Measurements from ENCODE around the gene PTPRO. TPM values are rescaled to one million over a fixed set of nuclear protein-coding genes. Genes with fewer than 3 reads are reported as not detected.

The PTPRO gene
- polyA plus RNA-seq, 4 donors, result 0.78 to 6.7 (median 1.3) TPM

DNA sequence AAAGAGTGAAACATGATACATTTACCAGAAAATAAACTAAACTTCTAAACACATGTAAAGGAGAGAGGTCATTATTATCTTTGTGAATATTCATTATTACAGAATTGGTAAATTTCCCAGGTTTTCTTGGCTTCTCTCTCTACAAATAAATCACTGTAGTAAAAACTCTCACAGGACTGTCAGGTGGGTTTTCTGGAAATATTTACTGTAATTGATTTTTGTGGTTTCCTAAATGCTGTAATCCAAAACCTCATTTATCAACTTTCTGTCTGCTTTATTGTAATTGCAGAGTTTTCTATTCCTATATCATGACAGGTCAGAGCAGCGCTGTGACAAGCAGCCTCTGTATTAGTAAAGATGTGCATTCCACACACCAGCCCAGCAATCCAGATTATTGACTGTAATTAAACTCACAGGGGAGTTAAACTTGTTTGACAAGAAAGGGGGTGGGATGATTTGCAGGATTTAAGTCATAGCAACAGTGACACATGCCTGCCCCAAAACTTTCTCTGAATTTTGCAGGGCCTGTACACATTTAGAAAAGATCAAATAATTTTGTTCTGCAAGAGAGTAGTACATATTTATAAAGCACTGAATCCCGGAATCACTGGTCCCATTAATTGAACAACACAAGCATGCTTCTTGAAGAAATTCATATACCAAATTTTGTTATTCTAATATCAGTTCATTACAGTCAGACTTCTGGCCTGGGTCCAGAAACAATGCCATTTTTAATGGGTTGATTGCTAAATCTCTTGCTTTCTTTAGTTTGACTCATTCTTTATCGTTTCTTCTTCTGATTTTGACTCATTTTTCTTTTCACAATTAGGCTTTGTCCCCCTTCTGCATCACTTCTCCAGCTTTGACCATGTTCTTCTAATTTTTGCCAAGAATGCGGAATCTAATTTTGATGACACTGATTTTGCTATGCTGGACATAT lies 42.2 kb downstream of the PTPRO start:
- Histone ChIP-seq H3K9me3 (ENCODE audit: control insufficient read depth in 2 of 2, insufficient read depth in 1 of 2, low read depth in 1 of 2, low read length in 1 of 2) (no peaks in the 10 kb centered on the region), H3K27ac (ENCODE audit: low read depth in 1 of 3, low read length in 2 of 3) (no peak overlapping the region), H3K4me1 (ENCODE audit: control insufficient read depth in 3 of 3, insufficient read depth in 2 of 3, low read depth in 1 of 3, low read length in 2 of 3) (no peaks in the 10 kb centered on the region), H3K36me3 (ENCODE audit: control insufficient read depth in 3 of 3, insufficient read depth in 2 of 3, low read depth in 1 of 3, low read length in 3 of 3) (no peaks in the 10 kb centered on the region), H3K4me3 (ENCODE audit: low read depth in 1 of 3, low read length in 3 of 3) (no peak overlapping the region), H3K27me3 (ENCODE audit: control insufficient read depth in 3 of 3, insufficient read depth in 3 of 3, low read length in 3 of 3) (no peaks in the 10 kb centered on the region)
- DNase-seq (no peak), FAIRE-seq (no peak)
- 58 to 59% (median 59%) methylated on average over 4 of the region's 4 CpGs for WGBS, 3 donors

GRCh38 chr12:15368812-15369211 lies 46.5 kb downstream of the PTPRO start:
- H3K27ac ChIP-seq (ENCODE audit: low read depth in 1 of 3, low read length in 2 of 3), result no peak overlapping the region
- no peak overlapping the region for H3K4me3 ChIP-seq (ENCODE audit: low read depth in 1 of 3, low read length in 3 of 3)
- H3K9me3 ChIP-seq (ENCODE audit: control insufficient read depth in 2 of 2, insufficient read depth in 1 of 2, low read depth in 1 of 2, low read length in 1 of 2), result no peaks in the 10 kb centered on the region
- no peaks in the 10 kb centered on the region for H3K27me3 ChIP-seq (ENCODE audit: control insufficient read depth in 3 of 3, insufficient read depth in 3 of 3, low read length in 3 of 3)
- no peak for FAIRE-seq
- no peak for DNase-seq
- H3K36me3 ChIP-seq (ENCODE audit: control insufficient read depth in 3 of 3, insufficient read depth in 2 of 3, low read depth in 1 of 3, low read length in 3 of 3), result no peaks in the 10 kb centered on the region
- 64 to 73% (median 66%) methylated on average over 4 of the region's 4 CpGs for WGBS, 3 donors
- no peaks in the 10 kb centered on the region for H3K4me1 ChIP-seq (ENCODE audit: control insufficient read depth in 3 of 3, insufficient read depth in 2 of 3, low read depth in 1 of 3, low read length in 2 of 3)

- H3K4me3 ChIP-seq (ENCODE audit: low read depth in 1 of 3, low read length in 3 of 3), result no peak overlapping the region
- no peak for DNase-seq
- H3K27ac ChIP-seq (ENCODE audit: low read depth in 1 of 3, low read length in 2 of 3), result no peak overlapping the region
- no peaks in the 10 kb centered on the region for H3K4me1 ChIP-seq (ENCODE audit: control insufficient read depth in 3 of 3, insufficient read depth in 2 of 3, low read depth in 1 of 3, low read length in 2 of 3)
- no peak for FAIRE-seq
- no peaks in the 10 kb centered on the region for H3K9me3 ChIP-seq (ENCODE audit: control insufficient read depth in 2 of 2, insufficient read depth in 1 of 2, low read depth in 1 of 2, low read length in 1 of 2)
- WGBS, 3 donors, result 67 to 83% (median 68%) methylated on average over 2 of the region's 2 CpGs
- H3K27me3 ChIP-seq (ENCODE audit: control insufficient read depth in 3 of 3, insufficient read depth in 3 of 3, low read length in 3 of 3), result no peaks in the 10 kb centered on the region
- H3K36me3 ChIP-seq (ENCODE audit: control insufficient read depth in 3 of 3, insufficient read depth in 2 of 3, low read depth in 1 of 3, low read length in 3 of 3), result no peaks in the 10 kb centered on the region
Measured at GRCh38 chr12:15372352-15372751, 50.0 kb downstream of the PTPRO start.

- DNase-seq (no peak), FAIRE-seq (no peak)
- Histone ChIP-seq H3K9me3 (ENCODE audit: control insufficient read depth in 2 of 2, insufficient read depth in 1 of 2, low read depth in 1 of 2, low read length in 1 of 2) (no peaks in the 10 kb centered on the region), H3K36me3 (ENCODE audit: control insufficient read depth in 3 of 3, insufficient read depth in 2 of 3, low read depth in 1 of 3, low read length in 3 of 3) (no peaks in the 10 kb centered on the region), H3K27me3 (ENCODE audit: control insufficient read depth in 3 of 3, insufficient read depth in 3 of 3, low read length in 3 of 3) (no peaks in the 10 kb centered on the region), H3K4me3 (ENCODE audit: low read depth in 1 of 3, low read length in 3 of 3) (no peak overlapping the region), H3K27ac (ENCODE audit: low read depth in 1 of 3, low read length in 2 of 3) (no peak overlapping the region), H3K4me1 (ENCODE audit: control insufficient read depth in 3 of 3, insufficient read depth in 2 of 3, low read depth in 1 of 3, low read length in 2 of 3) (no peaks in the 10 kb centered on the region)
- whole genome bisulfite sequencing, 3 donors, result 32 to 48% (median 47%) methylated on average over 1 of the region's 1 CpG
Measured at GRCh38 chr12:15387772-15388171, 65.5 kb downstream of the PTPRO start.

- FAIRE-seq, result no peak
Measured at GRCh38 chr12:15389561-15389960, 67.3 kb downstream of the PTPRO start.

DNA sequence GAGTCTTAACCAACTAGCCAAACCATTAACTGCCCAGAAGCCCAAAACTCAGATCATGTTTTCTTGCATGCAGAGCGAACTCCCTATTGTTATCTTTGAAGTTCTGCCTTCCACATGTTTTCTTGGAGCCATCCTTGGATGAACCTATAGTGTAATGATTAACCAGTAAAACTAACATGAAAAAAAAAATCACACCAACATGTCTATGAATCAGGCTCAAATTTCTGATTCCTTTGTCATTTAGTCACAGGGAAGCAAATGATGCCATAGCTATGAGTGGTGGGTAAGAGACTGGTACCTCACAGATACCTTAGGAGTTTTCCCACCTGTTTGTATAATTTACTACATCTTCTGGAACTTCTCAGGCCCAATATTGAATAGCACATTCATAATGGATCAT lies 70.7 kb downstream of the PTPRO start:
- WGBS, 3 donors, result 69 to 77% (median 75%) methylated on average over 1 of the region's 1 CpG
- Histone ChIP-seq H3K27me3 (ENCODE audit: control insufficient read depth in 3 of 3, insufficient read depth in 3 of 3, low read length in 3 of 3) (no peaks in the 10 kb centered on the region), H3K4me3 (ENCODE audit: low read depth in 1 of 3, low read length in 3 of 3) (no peak overlapping the region), H3K9me3 (ENCODE audit: control insufficient read depth in 2 of 2, insufficient read depth in 1 of 2, low read depth in 1 of 2, low read length in 1 of 2) (no peaks in the 10 kb centered on the region), H3K27ac (ENCODE audit: low read depth in 1 of 3, low read length in 2 of 3) (no peak overlapping the region), H3K36me3 (ENCODE audit: control insufficient read depth in 3 of 3, insufficient read depth in 2 of 3, low read depth in 1 of 3, low read length in 3 of 3) (no peaks in the 10 kb centered on the region), H3K4me1 (ENCODE audit: control insufficient read depth in 3 of 3, insufficient read depth in 2 of 3, low read depth in 1 of 3, low read length in 2 of 3) (no peaks in the 10 kb centered on the region)
- no peak for DNase-seq
- no peak for FAIRE-seq

More at GRCh38 chr12:15389561-15389960, 67.3 kb downstream of the PTPRO start:
- Histone ChIP-seq H3K9me3 (ENCODE audit: control insufficient read depth in 2 of 2, insufficient read depth in 1 of 2, low read depth in 1 of 2, low read length in 1 of 2) (no peaks in the 10 kb centered on the region), H3K27ac (ENCODE audit: low read depth in 1 of 3, low read length in 2 of 3) (no peak overlapping the region), H3K4me3 (ENCODE audit: low read depth in 1 of 3, low read length in 3 of 3) (no peak overlapping the region), H3K36me3 (ENCODE audit: control insufficient read depth in 3 of 3, insufficient read depth in 2 of 3, low read depth in 1 of 3, low read length in 3 of 3) (no peaks in the 10 kb centered on the region), H3K4me1 (ENCODE audit: control insufficient read depth in 3 of 3, insufficient read depth in 2 of 3, low read depth in 1 of 3, low read length in 2 of 3) (no peaks in the 10 kb centered on the region), H3K27me3 (ENCODE audit: control insufficient read depth in 3 of 3, insufficient read depth in 3 of 3, low read length in 3 of 3) (no peaks in the 10 kb centered on the region)
- no peak for DNase-seq
- 19 to 52% (median 37%) methylated on average over 1 of the region's 1 CpG for WGBS, 3 donors

DNA sequence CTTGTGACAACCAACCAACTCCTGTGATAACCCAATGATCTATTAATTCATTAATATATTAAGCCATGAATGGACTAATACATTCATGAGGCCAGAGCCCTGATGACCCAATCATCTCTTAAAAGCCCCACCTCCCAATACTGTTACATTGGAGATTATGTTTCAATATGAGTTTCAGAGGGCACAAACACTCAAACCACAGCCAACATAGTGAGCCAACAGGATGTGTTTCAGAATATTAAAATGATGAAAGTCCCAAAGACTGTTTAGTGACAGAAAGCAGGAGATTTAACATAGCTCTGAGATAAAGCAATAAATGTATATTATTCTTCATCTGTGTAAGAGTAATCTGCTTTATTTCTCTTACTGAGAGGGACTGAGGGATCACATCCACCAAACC lies 71.7 kb downstream of the PTPRO start:
- Histone ChIP-seq H3K4me1 (ENCODE audit: control insufficient read depth in 3 of 3, insufficient read depth in 2 of 3, low read depth in 1 of 3, low read length in 2 of 3) (no peaks in the 10 kb centered on the region), H3K9me3 (ENCODE audit: control insufficient read depth in 2 of 2, insufficient read depth in 1 of 2, low read depth in 1 of 2, low read length in 1 of 2) (no peaks in the 10 kb centered on the region), H3K36me3 (ENCODE audit: control insufficient read depth in 3 of 3, insufficient read depth in 2 of 3, low read depth in 1 of 3, low read length in 3 of 3) (no peaks in the 10 kb centered on the region), H3K27ac (ENCODE audit: low read depth in 1 of 3, low read length in 2 of 3) (no peak overlapping the region), H3K4me3 (ENCODE audit: low read depth in 1 of 3, low read length in 3 of 3) (no peak overlapping the region), H3K27me3 (ENCODE audit: control insufficient read depth in 3 of 3, insufficient read depth in 3 of 3, low read length in 3 of 3) (no peaks in the 10 kb centered on the region)
- no peak for DNase-seq
- FAIRE-seq, result no peak

GRCh38 chr12:15404485-15404884 lies 82.2 kb downstream of the PTPRO start:
- DNase-seq (no peak), FAIRE-seq (no peak)
- H3K9me3 ChIP-seq (ENCODE audit: control insufficient read depth in 2 of 2, insufficient read depth in 1 of 2, low read depth in 1 of 2, low read length in 1 of 2), result no peaks in the 10 kb centered on the region
- no peaks in the 10 kb centered on the region for H3K36me3 ChIP-seq (ENCODE audit: control insufficient read depth in 3 of 3, insufficient read depth in 2 of 3, low read depth in 1 of 3, low read length in 3 of 3)
- no peak overlapping the region for H3K27ac ChIP-seq (ENCODE audit: low read depth in 1 of 3, low read length in 2 of 3)
- 0% methylated on average over 1 of the region's 1 CpG for WGBS, 3 donors
- no peak overlapping the region for H3K4me3 ChIP-seq (ENCODE audit: low read depth in 1 of 3, low read length in 3 of 3)
- peaks cover 0 to 1% (median 0%) of the 10 kb centered on the region in 3 donors for H3K27me3 ChIP-seq (ENCODE audit: control insufficient read depth in 3 of 3, insufficient read depth in 3 of 3, low read length in 3 of 3)
- H3K4me1 ChIP-seq (ENCODE audit: control insufficient read depth in 3 of 3, insufficient read depth in 2 of 3, low read depth in 1 of 3, low read length in 2 of 3), result no peaks in the 10 kb centered on the region

- 59 to 83% (median 65%) methylated on average over 2 of the region's 2 CpGs for WGBS, 3 donors
- Histone ChIP-seq H3K4me3 (ENCODE audit: low read depth in 1 of 3, low read length in 3 of 3) (no peak overlapping the region), H3K9me3 (ENCODE audit: control insufficient read depth in 2 of 2, insufficient read depth in 1 of 2, low read depth in 1 of 2, low read length in 1 of 2) (no peaks in the 10 kb centered on the region), H3K36me3 (ENCODE audit: control insufficient read depth in 3 of 3, insufficient read depth in 2 of 3, low read depth in 1 of 3, low read length in 3 of 3) (no peaks in the 10 kb centered on the region), H3K27ac (ENCODE audit: low read depth in 1 of 3, low read length in 2 of 3) (no peak overlapping the region), H3K27me3 (ENCODE audit: control insufficient read depth in 3 of 3, insufficient read depth in 3 of 3, low read length in 3 of 3) (peaks cover 0 to 1% (median 0%) of the 10 kb centered on the region in 3 donors), H3K4me1 (ENCODE audit: control insufficient read depth in 3 of 3, insufficient read depth in 2 of 3, low read depth in 1 of 3, low read length in 2 of 3) (no peaks in the 10 kb centered on the region)
- DNase-seq (no peak), FAIRE-seq (no peak)
Measured at GRCh38 chr12:15405606-15406005, 83.3 kb downstream of the PTPRO start.
